Caco-2 (cell line): ENCODE data around the gene APMAP. TPM values are rescaled to one million over a fixed set of nuclear protein-coding genes. Genes with fewer than 3 reads are reported as not detected.

ENCODE experiments used
- BruUV-seq: library from RNA; stranded (reverse); fragments of 400-500 nt; replicated peaks from 2 replicates; lab custom pipeline; 2021; lab: Mats Ljungman, UMichigan
- CTCF ChIA-PET: fragments of 300-600 bp; sonication (Branson Sonifier 250); formaldehyde crosslinking; loops from one replicate; lab custom pipeline; 2022; ENCODE audit warnings: antibody characterized with exemption; lab: Charles Lee
- POLR2A ChIA-PET: fragments of 300-600 bp; sonication (Branson Sonifier 250); formaldehyde crosslinking; loops from one replicate; lab custom pipeline; 2022; ENCODE audit warnings: antibody characterized with exemption; lab: Charles Lee
- DNase-seq, 2 experiments: peaks; one replicate each; pipeline versions ENCODE4 v3.0.0 to v3.0.0-alpha.2; 2020 to 2022
- H3K27me3 ChIP-seq: replicated peaks from 2 replicates; pipeline ENCODE4 v1.6.0; 2011; ENCODE audit warnings: low read length; ENCODE audit not compliant: control insufficient read depth, insufficient read depth
- H3K36me3 ChIP-seq: 2 replicates; pipeline ENCODE4 v1.5.1; 2011; ENCODE audit warnings: low read length; ENCODE audit not compliant: control insufficient read depth, insufficient read depth
- H3K4me1 ChIP-seq: fragments of 250-450 bp; sonication (Bioruptor Pico); 2 replicates; pipeline ENCODE4 v1.5.1; 2020; ENCODE audit warnings: mild to moderate bottlenecking
- H3K4me3 ChIP-seq: 2 replicates; pipeline ENCODE4 v1.5.1; 2011; ENCODE audit warnings: low read depth, mild to moderate bottlenecking, control low read depth, low read length
- H3K9me3 ChIP-seq: fragments of 250-450 bp; sonication (Bioruptor Pico); 2 replicates; pipeline ENCODE4 v1.5.1; 2020; ENCODE audit warnings: mild to moderate bottlenecking, moderate library complexity
- H3K27ac Mint-ChIP-seq: one replicate; pipeline ENCODE4 v1.8.0; 2022; ENCODE audit warnings: mixed read lengths; ENCODE audit not compliant: unreplicated experiment
- H3K27me3 Mint-ChIP-seq: one replicate; pipeline ENCODE4 v1.8.0; 2022; ENCODE audit warnings: mixed read lengths; ENCODE audit not compliant: insufficient read depth, unreplicated experiment
- H3K36me3 Mint-ChIP-seq: one replicate; pipeline ENCODE4 v1.8.0; 2022; ENCODE audit warnings: mild to moderate bottlenecking, mixed read lengths; ENCODE audit not compliant: insufficient read depth, unreplicated experiment
- H3K4me1 Mint-ChIP-seq: one replicate; pipeline ENCODE4 v1.8.0; 2022; ENCODE audit warnings: low read depth, mixed read lengths; ENCODE audit not compliant: unreplicated experiment
- H3K4me3 Mint-ChIP-seq: one replicate; pipeline ENCODE4 v1.8.0; 2022; ENCODE audit warnings: mild to moderate bottlenecking, moderate library complexity, mixed read lengths; ENCODE audit not compliant: unreplicated experiment
- H3K9me3 Mint-ChIP-seq: one replicate; pipeline ENCODE4 v1.8.0; 2022; ENCODE audit warnings: mixed read lengths; ENCODE audit not compliant: unreplicated experiment
- intact Hi-C: fragments of 100-400 bp; cut with micrococcal nuclease; formaldehyde crosslinking; loops from one replicate; pipeline ENCODE4 v1.10.0; 2022; ENCODE audit not compliant: unreplicated experiment
- total RNA-seq: library from RNA; stranded (reverse); gene quantifications from 2 replicates; pipeline ENCODE4 v1.2.3, GENCODE V29; 2022
- TF ChIP-seq, protein P1 (sequence below), 2 experiments: fragments of 200-600 bp in 1 of 2; IDR thresholded peaks; 1 replicate in 1 of 2; 2 replicates in 1 of 2; pipeline versions ENCODE4 v1.5.1 to v1.8.0; 2011 to 2022; ENCODE audit warnings: antibody characterized with exemption in 1 of 2, control low read depth in 1 of 2, inconsistent platforms in 1 of 2, low read depth in 1 of 2, low read length in 1 of 2, mild to moderate bottlenecking in 1 of 2, moderate library complexity in 1 of 2; ENCODE audit not compliant: insufficient read depth in 1 of 2, severe bottlenecking in 1 of 2, unreplicated experiment in 1 of 2

Gene APMAP
- total RNA-seq, 1 experiment from 2014 or later = 138 TPM

DNA sequence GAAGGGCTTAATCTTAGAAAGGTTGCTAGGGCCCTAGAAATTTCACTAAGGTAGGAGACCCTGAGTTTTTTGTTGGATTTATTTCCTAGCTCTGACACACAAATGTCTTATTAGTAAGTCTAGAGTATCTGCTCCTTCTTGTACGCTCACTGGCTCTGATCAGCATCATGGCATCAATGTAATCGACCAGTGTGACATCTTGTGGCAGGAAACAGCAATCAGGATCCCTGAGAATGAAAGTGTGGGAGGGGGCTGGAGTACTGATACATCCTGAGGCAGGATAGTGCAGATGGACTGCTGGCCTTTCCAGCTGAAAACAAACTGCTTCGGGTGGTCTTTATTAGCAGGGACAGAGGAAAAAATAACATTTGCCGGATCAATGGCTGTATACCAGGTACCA lies 53.5 kb downstream of the APMAP start:
- H3K9me3 ChIP-seq = no peaks in the 10 kb centered on the region; the same call in 1 of the 2 replicates
- Mint-ChIP-seq H3K4me1 (no peaks in the 10 kb centered on the region), H3K27me3 (no peaks in the 10 kb centered on the region), H3K36me3 (peaks cover 5% of the 10 kb centered on the region), H3K9me3 (peaks cover 10% of the 10 kb centered on the region), H3K4me3 (no peak overlapping the region), H3K27ac (no peak overlapping the region)
- CTCF ChIA-PET = no interaction called here
- no TSS peak for BruUV-seq
- no peaks in the 10 kb centered on the region; the same call in 1 of the 2 replicates for H3K27me3 ChIP-seq
- TF ChIP-seq, protein P1, sequence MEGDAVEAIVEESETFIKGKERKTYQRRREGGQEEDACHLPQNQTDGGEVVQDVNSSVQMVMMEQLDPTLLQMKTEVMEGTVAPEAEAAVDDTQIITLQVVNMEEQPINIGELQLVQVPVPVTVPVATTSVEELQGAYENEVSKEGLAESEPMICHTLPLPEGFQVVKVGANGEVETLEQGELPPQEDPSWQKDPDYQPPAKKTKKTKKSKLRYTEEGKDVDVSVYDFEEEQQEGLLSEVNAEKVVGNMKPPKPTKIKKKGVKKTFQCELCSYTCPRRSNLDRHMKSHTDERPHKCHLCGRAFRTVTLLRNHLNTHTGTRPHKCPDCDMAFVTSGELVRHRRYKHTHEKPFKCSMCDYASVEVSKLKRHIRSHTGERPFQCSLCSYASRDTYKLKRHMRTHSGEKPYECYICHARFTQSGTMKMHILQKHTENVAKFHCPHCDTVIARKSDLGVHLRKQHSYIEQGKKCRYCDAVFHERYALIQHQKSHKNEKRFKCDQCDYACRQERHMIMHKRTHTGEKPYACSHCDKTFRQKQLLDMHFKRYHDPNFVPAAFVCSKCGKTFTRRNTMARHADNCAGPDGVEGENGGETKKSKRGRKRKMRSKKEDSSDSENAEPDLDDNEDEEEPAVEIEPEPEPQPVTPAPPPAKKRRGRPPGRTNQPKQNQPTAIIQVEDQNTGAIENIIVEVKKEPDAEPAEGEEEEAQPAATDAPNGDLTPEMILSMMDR (IDR thresholded peaks at IDR 0.05; ENCODE audit: insufficient read depth in 1 of 2, low read depth in 1 of 2, low read length in 1 of 2, severe bottlenecking in 1 of 2, unreplicated experiment in 1 of 2) = no peak
- intact Hi-C loops = no loop called here
- DNase-seq = no peak
- POLR2A ChIA-PET = no interaction called here
- H3K36me3 ChIP-seq = no peaks in the 10 kb centered on the region
- no peak overlapping the region for H3K4me3 ChIP-seq
- H3K4me1 ChIP-seq = no peaks in the 10 kb centered on the region; the same call in 1 of the 2 replicates

DNA sequence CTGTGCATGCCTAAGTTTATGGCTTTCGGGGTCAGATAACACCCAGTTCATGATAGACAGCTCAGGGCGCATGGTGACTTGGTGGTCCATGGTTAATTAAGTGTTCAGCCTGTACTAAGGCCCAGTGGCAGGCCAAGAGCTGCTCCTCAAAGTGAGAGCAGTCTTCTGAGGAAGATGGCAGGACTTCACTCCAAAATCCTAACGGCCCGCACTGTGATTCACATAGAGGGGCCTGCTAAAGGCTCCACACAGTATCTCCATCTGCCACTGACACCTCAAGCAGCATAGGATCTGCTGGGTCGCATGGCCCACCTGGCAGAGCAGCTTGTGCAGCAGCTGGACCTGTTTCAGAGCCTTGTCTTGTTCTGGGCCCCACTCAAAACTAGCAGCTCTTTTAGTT lies 54.1 kb downstream of the APMAP start:
- no peak overlapping the region for H3K4me3 Mint-ChIP-seq
- ChIA-PET POLR2A (no interaction called here), CTCF (no interaction called here)
- intact Hi-C loops = no loop called here
- TF ChIP-seq, protein P1 (IDR thresholded peaks at IDR 0.05; ENCODE audit: insufficient read depth in 1 of 2, low read depth in 1 of 2, low read length in 1 of 2, severe bottlenecking in 1 of 2, unreplicated experiment in 1 of 2) = no peak
- no TSS peak for BruUV-seq
- H3K9me3 ChIP-seq = no peaks in the 10 kb centered on the region; the same call in 1 of the 2 replicates
- peaks cover 10% of the 10 kb centered on the region for H3K9me3 Mint-ChIP-seq
- H3K27me3 ChIP-seq = no peaks in the 10 kb centered on the region; the same call in 1 of the 2 replicates
- H3K36me3 ChIP-seq = no peaks in the 10 kb centered on the region
- H3K4me1 Mint-ChIP-seq = no peaks in the 10 kb centered on the region
- no peak overlapping the region for H3K4me3 ChIP-seq
- DNase-seq = no peak
- no peak overlapping the region for H3K27ac Mint-ChIP-seq
- H3K27me3 Mint-ChIP-seq = no peaks in the 10 kb centered on the region
- H3K4me1 ChIP-seq = no peaks in the 10 kb centered on the region; the same call in 1 of the 2 replicates
- peaks cover 5% of the 10 kb centered on the region for H3K36me3 Mint-ChIP-seq

DNA sequence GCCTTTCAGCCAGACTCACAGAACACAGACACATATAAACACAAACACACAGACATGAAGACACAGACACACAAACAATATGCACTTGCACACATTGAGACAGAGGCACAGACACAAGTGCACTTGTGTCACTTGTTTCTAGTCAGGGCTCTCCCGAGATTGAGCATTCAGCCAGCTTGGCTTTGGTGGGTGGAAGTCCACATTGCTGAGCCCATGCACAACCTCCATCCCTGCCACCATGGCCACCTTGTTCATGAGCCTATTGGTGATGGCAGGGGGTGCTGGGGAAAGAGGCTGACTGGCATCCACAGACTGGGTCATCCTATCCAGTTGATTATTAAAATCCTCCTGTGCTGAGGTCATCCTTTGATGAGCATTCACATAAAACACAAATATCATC lies 55.0 kb downstream of the APMAP start:
- ChIA-PET CTCF (no interaction called here), POLR2A (no interaction called here)
- no peak for DNase-seq
- no peak overlapping the region for H3K4me3 ChIP-seq
- Mint-ChIP-seq H3K27me3 (no peaks in the 10 kb centered on the region), H3K4me3 (no peak overlapping the region), H3K36me3 (peaks cover 5% of the 10 kb centered on the region), H3K4me1 (no peaks in the 10 kb centered on the region), H3K27ac (no peak overlapping the region), H3K9me3 (peaks cover 10% of the 10 kb centered on the region)
- H3K27me3 ChIP-seq = no peaks in the 10 kb centered on the region
- TF ChIP-seq, protein P1 (IDR thresholded peaks at IDR 0.05; ENCODE audit: insufficient read depth in 1 of 2, low read depth in 1 of 2, low read length in 1 of 2, severe bottlenecking in 1 of 2, unreplicated experiment in 1 of 2) = no peak
- no TSS peak for BruUV-seq
- no peaks in the 10 kb centered on the region for H3K36me3 ChIP-seq
- intact Hi-C loops = no loop called here
- no peaks in the 10 kb centered on the region; the same call in 1 of the 2 replicates for H3K9me3 ChIP-seq
- H3K4me1 ChIP-seq = no peaks in the 10 kb centered on the region; the same call in 1 of the 2 replicates
